Measurements from ENCODE around the gene SEC24C.

- TF ChIP-seq CTCF (IDR thresholded peaks at IDR 0.05; ENCODE audit: low read depth, low read length, poor library complexity, severe bottlenecking) (no peak), EZH2phosphoT487 (IDR thresholded peaks at IDR 0.05; ENCODE audit: borderline replicate concordance, low read length) (no peak)
Measured at GRCh38 chr10:73815719-73816030, 71.5 kb downstream of the SEC24C start.

All from DOHH2 (cell line).